Activated CD8-positive, alpha-beta memory T cell treated with anti-CD3 and anti-CD28 coated beads for 4 hours (primary cell): ENCODE measurements around the gene CC2D1A.
A peak's percentile ranks its signal among the peaks of the same experiment; 100 is the strongest.

Experiments used
- DNase-seq, 2 donors: peaks; one replicate each; pipeline ENCODE4 v3.0.0-alpha.2; 2020; ENCODE audit warnings: low read depth in 2 of 2

Gene CC2D1A

DNA sequence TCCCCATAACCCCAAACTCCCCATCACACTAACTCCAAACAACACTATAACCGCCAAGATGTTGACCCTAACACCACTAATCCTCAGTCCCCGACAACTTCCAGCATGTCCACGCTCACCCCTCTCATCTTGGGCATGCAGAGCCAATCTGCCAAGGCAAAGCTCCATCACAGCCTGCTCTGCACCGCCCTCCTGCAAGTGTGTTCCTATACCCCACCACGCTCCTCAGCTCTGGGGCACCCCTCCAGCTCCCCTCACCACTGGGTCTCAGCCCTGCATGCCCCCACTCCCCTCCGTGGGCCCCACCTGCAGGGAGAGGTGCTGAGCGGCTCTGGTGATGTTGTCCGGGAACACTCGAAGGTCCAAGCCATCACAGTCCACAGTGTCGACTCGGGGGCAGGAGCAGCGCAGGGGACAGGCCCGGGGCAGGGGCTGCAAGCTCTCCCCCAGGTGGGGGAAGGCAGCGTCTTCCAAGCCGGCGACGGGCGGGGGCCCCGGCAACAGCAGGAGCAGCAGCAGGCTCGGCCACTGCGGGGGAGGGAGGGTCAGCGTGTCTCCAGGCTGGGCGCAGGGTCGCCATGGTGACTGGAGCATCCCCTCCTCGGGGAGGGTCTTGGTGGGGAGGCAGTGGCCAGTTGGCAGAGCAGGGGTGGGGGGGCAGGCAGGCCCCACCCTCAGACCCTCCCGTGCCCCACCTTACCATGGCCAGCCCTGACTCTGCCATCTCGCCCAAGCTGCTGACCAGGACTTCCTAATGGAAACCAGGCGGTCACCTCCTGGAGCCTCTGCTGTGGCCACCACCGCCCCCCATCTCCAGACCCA lies 31.7 kb downstream of the CC2D1A start:
- no peak for DNase-seq

DNA sequence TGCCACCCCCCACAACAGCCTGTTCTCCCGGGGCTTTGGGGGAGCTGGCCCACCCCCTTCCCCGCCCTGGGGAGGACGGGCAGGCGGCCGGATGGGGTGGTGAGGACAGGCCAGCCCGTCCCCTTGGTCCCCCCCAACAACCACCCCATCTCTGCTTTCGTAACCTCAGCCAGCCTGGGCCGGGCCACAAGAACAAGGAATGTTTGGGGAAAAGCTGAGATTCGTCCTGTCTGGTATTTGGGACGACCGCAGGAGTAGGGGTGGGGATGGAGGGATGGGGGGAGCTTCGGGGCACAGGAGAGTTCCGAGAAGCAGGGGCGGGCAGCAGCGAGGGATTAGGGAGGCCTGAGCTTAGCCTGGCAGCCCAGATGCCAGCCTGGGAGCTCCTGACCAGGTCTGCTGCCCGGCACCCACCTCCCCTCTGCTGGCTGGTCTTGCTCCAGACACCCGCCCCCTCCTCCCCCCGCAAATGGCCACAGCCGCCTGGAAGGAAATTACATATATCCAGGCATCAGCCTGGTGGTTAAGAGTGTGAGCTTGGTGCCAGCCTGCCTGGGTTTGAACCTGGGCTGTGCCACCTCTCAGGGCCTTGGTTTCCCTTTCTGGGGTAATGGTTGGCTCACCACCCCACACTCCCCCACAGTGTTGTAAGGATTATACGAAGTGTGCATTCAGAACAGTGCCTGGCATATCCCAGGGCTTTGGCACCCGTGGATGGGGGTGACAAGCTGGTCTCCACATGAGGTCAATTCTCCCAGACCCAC lies 32.5 kb downstream of the CC2D1A start, which contains the start of gene PODNL1:
Gene PODNL1, minus strand, starts transcription at position 117 of the 764 bp plus-strand sequence. CDS start 236 bp downstream, outside the sequence.
- DNase-seq = no peak

- DNase-seq = no peak
Observed at GRCh38 chr19:13942023-13942684, 36.2 kb downstream of the CC2D1A start.

- DNase-seq = no peak
Observed at GRCh38 chr19:13946414-13946813, 40.4 kb downstream of the CC2D1A start.

- DNase-seq = no peak
Observed at GRCh38 chr19:13951043-13951442, 45.0 kb downstream of the CC2D1A start.

DNA sequence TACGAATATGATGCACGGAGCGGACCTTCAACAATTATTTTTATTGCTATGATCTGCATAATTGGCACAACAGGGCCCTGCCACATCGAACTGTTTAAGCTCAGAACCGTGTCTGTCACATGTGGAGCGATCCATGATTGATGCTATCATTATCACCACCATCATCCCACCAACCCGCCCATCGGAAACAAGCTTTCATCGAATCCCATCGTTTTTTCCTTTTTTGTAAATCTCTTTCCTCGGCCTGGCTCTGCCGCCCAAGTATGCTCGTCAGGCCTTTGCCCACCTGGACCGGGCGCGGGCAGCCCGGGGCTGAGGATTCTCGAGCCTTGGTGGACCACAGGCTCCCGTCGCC lies 45.8 kb downstream of the CC2D1A start:
- no peak for DNase-seq

- DNase-seq = peak; percentile 97 to 99
Observed at GRCh38 chr19:13952154-13952930, 46.3 kb downstream of the CC2D1A start, which contains the start of gene DCAF15. DCAF15 (plus strand) TSS chr19:13952509; CDS start chr19:13952513, 4 bp downstream.

GRCh38 chr19:13952931-13953531 lies 47.0 kb downstream of the CC2D1A start:
- DNase-seq = no peak

DNA sequence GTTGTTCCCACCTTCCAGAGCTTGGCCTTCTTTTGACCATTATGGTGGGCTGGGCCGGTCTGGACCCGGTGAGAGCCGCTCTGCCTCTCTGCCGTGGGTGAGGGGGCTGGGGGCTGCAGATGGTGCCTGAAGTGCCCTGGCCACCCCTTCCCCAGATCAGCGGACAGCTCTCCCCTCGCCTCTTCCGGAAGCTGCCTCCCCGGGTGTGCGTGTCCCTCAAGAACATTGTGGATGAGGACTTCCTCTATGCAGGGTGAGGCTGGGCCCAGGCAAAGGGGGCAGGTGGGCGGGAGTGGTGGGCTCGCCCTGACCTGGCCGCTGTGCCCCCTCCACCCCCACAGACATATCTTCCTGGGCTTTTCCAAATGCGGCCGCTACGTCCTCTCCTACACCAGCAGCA lies 48.2 kb downstream of the CC2D1A start:
- no peak for DNase-seq

DNA sequence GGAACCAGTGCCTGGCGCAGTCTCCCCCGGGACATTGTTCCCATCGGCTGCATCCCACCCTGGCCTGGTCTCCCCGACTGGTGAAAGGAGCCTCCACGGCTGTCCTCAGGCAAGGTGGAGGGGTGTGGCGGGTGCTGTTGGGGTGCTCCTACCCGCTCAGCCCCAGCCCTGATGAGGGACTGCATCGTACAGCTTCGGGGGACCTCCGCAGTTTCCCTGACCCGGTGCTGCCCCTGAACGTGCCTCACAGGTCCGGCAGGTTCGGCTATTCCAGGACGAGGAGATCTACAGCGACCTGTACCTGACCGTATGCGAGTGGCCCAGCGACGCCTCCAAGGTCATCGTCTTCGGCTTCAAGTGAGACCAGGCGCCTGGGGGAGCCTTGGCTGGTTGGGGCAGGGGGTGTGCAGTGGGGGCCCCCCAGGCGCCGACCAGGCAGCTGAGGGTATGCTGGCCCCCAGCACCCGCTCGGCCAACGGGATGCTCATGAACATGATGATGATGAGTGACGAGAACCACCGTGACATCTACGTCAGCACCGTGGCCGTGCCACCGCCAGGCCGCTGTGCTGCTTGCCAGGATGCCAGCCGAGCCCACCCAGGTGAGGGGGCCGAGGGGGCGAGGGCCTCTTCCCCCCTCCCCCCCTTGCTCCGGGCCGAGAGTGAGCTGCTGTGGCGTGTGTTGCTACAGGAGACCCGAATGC lies 49.8 kb downstream of the CC2D1A start:
- DNase-seq = no peak

DNA sequence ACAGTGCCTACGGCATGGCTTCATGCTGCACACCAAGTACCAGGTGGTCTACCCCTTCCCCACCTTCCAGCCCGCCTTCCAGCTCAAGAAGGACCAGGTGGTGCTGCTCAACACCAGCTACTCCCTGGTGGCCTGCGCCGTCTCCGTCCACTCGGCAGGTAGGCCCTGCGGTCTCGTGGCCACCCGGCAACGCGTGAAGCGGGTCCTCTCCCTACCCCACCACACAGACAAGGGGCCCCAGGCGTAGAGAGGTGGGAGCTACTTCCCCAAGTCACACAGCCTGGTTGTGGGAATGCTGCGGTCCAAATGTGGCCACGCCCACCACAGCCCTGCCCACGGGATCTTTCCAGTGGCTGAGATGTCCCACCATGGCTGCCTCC lies 50.4 kb downstream of the CC2D1A start:
- DNase-seq = no peak

- no peak for DNase-seq
Observed at GRCh38 chr19:13957051-13957450, 51.0 kb downstream of the CC2D1A start.

DNA sequence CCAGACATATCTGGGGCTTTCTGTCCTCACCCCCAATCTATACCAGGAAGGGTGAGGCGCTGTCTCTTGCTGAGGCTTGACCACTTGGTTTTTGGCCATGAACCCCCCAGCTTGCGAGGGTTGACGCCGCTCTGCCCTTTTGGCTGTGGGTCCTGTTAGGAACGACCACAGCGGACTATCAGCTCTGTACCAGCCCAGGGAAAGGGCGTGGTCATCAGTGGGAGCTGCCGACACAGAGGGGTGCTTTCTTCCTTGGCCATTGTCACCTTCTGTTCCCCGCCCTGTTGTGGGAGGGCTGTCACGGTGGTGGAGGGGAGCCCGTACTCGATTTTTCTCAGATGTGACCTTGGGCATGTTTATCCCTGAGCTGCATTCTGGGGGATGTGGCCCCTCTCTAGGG lies 52.0 kb downstream of the CC2D1A start:
- no peak for DNase-seq

- DNase-seq = no peak
Observed at GRCh38 chr19:13959141-13959961, 53.4 kb downstream of the CC2D1A start.

- DNase-seq = no peak
Observed at GRCh38 chr19:13959962-13960862, 54.2 kb downstream of the CC2D1A start.

- no peak for DNase-seq
Observed at GRCh38 chr19:13960863-13961784, 55.1 kb downstream of the CC2D1A start.
